Retinal pigment epithelial cell (primary cell): ENCODE data around the gene RALB.

Experiments used
- DNase-seq: peaks from one replicate; pipeline ENCODE4 v3.0.0-alpha.2; 2010; ENCODE audit warnings: low read depth
- H3K4me3 ChIP-seq: 2 replicates; pipeline ENCODE4 v1.5.1; 2011; ENCODE audit warnings: mild to moderate bottlenecking, low read length, control low read depth, moderate library complexity
- TF ChIP-seq, protein P1 (sequence below): conservative IDR thresholded peaks from 2 replicates; pipeline ENCODE4 v1.5.1; 2011; ENCODE audit warnings: low read depth, low read length, control low read depth, inconsistent platforms

RALB gene

DNA sequence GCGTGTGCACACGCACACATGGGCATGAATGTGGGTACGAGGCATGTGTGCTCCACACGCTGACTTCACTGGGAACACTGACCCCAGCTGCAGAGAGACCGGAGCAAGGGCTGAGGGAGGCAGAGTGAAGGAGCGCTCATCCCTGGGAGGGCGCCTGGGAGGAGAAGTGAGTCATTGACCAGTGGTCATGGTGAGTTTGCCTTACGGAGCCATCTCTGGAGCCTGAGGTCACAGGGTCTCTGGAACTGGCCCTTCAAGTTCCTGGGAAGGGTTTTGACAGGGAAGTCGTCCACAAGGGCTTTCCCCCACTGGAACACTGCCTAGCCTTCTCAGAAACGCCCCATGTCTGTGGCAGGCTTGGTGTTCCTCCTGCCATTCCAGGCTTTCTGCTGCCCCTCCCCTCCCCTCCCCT is 15.2 kb upstream of the RALB start:
- no peak overlapping the region for H3K4me3 ChIP-seq
- DNase-seq: no peak
- TF ChIP-seq, protein P1, sequence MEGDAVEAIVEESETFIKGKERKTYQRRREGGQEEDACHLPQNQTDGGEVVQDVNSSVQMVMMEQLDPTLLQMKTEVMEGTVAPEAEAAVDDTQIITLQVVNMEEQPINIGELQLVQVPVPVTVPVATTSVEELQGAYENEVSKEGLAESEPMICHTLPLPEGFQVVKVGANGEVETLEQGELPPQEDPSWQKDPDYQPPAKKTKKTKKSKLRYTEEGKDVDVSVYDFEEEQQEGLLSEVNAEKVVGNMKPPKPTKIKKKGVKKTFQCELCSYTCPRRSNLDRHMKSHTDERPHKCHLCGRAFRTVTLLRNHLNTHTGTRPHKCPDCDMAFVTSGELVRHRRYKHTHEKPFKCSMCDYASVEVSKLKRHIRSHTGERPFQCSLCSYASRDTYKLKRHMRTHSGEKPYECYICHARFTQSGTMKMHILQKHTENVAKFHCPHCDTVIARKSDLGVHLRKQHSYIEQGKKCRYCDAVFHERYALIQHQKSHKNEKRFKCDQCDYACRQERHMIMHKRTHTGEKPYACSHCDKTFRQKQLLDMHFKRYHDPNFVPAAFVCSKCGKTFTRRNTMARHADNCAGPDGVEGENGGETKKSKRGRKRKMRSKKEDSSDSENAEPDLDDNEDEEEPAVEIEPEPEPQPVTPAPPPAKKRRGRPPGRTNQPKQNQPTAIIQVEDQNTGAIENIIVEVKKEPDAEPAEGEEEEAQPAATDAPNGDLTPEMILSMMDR: no peak

DNA sequence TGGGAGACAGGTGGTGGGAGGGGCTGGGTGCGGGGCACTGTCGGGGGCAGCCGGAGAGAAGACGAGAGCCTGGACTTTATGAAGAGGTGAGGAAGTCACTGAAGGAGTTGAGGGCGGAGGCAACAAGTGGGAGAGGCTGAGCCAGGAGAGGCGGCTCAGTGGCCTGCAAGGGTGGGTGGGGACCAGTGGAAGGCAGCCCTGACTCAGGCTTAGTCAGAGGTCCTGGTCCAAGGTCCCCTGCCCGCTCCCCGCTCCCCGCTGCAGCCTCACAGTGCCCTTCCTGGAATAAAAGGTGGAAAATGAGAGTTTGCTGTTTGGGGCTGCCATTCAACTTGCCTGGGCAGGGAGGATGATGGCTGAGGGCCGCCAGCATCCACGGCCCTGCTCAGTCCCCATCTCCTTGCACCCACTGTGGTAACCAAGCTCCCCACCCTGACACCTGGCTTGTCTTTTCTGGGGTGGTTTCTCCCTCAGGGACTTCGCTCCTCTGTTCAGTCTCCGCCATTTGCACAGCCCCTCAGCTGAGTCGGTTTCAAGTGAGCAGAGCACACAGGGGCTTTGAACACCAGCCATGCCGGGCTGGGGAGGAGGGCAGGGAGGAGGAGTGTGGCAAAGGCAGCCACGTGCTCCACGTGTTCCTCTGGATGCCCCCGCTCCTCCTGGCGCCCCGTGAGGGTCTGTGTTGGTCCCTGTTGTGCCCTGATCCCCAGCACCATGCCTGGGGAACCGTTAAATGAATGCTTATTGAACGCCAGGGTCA is 13.7 kb upstream of the RALB start:
- TF ChIP-seq, protein P1: no peak
- DNase-seq: no peak
- H3K4me3 ChIP-seq: no peak overlapping the region

DNA sequence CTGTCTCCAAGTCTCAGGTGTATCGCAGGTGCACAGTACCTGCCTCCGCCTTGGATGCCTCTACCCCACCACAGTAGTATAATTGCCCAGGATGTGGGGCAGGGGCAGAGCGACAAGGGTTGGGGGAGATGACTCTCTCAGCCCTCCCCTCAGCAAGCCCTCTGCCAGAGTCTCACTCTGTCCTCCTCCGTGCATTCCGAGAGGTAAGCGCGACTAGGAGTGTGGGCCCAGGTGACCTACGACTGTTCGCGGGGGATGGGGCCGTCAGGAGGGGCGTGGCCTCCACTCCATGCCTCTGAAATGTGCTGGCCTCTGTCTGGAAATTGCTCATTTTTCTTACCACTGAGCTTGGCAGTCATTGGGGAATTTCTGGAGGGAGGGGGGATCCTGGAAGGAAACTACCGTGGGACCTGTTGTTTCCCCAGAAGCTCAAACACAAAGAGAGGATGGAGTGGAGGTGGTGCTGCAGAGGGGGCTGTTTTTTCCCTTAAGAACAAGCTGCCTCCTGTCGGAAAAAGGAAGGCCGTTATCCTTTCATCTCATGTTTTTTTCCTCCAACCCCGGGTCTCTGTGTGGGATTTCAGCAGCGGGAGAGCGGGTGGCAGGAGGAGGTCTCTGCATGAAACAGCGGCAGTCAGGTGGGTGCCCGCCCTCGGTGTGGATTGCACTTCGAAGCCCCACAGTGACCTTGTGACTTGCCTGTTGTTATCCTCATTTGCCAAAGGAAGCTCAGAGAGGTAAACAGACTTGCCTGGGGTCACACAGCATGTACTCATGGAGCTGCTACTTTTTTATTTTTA is 13.0 kb upstream of the RALB start:
- TF ChIP-seq, protein P1: peak; percentile 1
- H3K4me3 ChIP-seq: no peak overlapping the region
- DNase-seq: no peak

DNA sequence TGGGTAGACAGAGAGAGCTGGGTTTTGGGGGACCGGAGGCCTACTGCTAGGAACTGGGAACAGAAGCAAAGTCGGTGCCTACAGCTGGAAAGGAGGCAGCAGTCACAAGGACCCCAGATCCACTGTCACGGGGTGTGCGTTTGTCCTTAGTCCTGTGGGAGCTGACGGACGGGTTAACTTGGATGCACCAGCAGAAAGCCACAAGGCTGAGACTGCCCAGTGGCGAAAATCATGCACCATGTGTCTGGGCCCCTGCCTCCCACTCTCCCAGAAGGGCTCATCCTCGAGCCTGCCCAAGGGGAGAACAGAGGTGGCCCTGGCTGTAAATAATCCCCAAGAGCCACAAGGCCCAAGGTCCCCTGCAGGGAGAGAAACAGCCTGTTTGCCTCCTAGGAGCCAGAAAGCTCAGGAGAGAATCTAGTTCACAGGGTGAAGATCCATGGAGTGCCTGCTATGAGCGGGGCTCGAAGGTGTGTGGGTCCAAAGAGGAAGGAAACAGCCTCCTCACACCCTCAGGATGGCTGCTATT is 11.7 kb upstream of the RALB start:
- H3K4me3 ChIP-seq: no peak overlapping the region

DNA sequence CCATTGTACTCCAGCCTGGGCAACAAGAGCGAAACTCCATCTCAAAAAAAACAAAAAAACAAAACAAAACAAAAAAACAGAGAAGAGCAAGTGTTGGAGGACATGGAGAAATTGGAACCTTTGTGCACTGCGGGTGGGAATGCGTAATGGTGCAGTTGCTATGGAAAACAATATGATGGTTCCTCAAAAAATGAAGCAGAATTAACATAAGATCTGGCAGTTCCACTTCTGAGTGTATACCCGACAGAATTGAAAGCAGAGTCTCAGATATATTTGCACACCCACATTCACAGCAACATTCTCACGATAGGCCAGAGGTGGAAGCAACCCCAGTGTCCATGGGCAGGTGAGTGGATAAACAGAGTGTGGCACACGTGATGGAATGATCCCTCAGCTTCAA is 11.0 kb upstream of the RALB start:
- TF ChIP-seq, protein P1: no peak
- no peak overlapping the region for H3K4me3 ChIP-seq
- DNase-seq: no peak

More for the DNA sequence above, 11.7 kb upstream of the RALB start:
- no peak for DNase-seq
- TF ChIP-seq, protein P1: no peak

DNA sequence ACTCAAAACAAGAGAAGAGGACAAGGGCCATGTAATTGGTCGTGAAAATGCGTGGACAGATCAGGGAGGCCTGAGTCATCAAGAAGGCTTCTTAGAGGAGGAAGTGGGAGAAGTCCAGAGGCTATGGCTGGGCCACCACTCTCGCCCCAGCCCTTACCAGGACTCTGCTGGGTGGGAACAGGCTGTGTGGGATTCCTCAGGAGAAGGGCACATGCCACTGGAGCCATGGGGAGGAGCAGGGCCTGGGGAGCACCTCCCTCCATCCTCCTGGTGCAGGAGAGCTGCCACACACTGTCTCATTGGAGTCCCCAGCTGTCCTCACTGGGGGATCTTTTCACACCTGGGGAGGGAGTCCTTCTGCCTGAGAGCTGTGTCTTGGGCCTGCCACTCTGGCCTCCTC is 9.4 kb upstream of the RALB start:
- TF ChIP-seq, protein P1: no peak
- H3K4me3 ChIP-seq: no peak overlapping the region
- no peak for DNase-seq
